CD4-positive, alpha-beta T cell (primary cell): ENCODE results near the gene P3R3URF. TPM values are rescaled to one million over a fixed set of nuclear protein-coding genes. Genes with fewer than 3 reads are reported as not detected.

Source experiments
- ATAC-seq: fragments of 200-7000 bp; cut with Tn5 transposase; one replicate; pipeline ENCODE4 v1.10.0; 2022; ENCODE audit warnings: mild to moderate bottlenecking; ENCODE audit not compliant: poor library complexity
- CTCF ChIA-PET: fragments of 350-600 bp; sonication (Branson Sonifier 250); formaldehyde crosslinking; loops from one replicate; lab custom pipeline; 2021; ENCODE audit warnings: antibody characterized with exemption, inconsistent platforms; lab: Charles Lee
- POLR2A ChIA-PET: fragments of 350-600 bp; sonication (Branson Sonifier 250); formaldehyde crosslinking; loops from one replicate; lab custom pipeline; 2021; ENCODE audit warnings: antibody characterized with exemption, inconsistent platforms; lab: Charles Lee
- DNase-seq, 14 experiments: peaks; one replicate each; pipeline ENCODE4 v3.0.0-alpha.2; 2013 to 2020; ENCODE audit warnings: mixed read lengths in 2 of 14
- H3K27ac ChIP-seq, 2 donors: one replicate each; pipeline versions ENCODE4 v1.5.1 to v1.7.0; 2013; ENCODE audit warnings: low read length in 2 of 2, low read depth in 1 of 2, mild to moderate bottlenecking in 1 of 2
- H3K27me3 ChIP-seq, 2 experiments: 1 replicate in 1 of 2; 2 replicates in 1 of 2; pipeline versions ENCODE4 v1.6.1 to v1.7.0; 2013; ENCODE audit warnings: low read length in 2 of 2, control low read depth in 1 of 2, mild to moderate bottlenecking in 1 of 2, moderate library complexity in 1 of 2; ENCODE audit not compliant: insufficient read depth in 2 of 2, control insufficient read depth in 1 of 2
- H3K36me3 ChIP-seq: one replicate; pipeline ENCODE4 v1.6.1; 2013; ENCODE audit warnings: low read length, control low read depth; ENCODE audit not compliant: insufficient read depth
- H3K4me1 ChIP-seq: one replicate; pipeline ENCODE4 v1.6.1; 2013; ENCODE audit warnings: low read length, control low read depth; ENCODE audit not compliant: insufficient read depth
- H3K4me3 ChIP-seq: one replicate; pipeline ENCODE4 v1.5.1; 2013; ENCODE audit warnings: mild to moderate bottlenecking, low read length, moderate library complexity
- H3K9me3 ChIP-seq, 2 experiments: 1 replicate in 1 of 2; 2 replicates in 1 of 2; pipeline versions ENCODE4 v1.6.1 to v1.7.0; 2013; ENCODE audit warnings: low read length in 2 of 2, mild to moderate bottlenecking in 2 of 2, control low read depth in 1 of 2, moderate library complexity in 1 of 2; ENCODE audit not compliant: control insufficient read depth in 1 of 2, insufficient read depth in 1 of 2
- H3K27ac Mint-ChIP-seq: one replicate; pipeline ENCODE4 v1.8.0; 2020; ENCODE audit warnings: mixed read lengths
- H3K27me3 Mint-ChIP-seq: one replicate; pipeline ENCODE4 v1.8.0; 2021; ENCODE audit warnings: mixed read lengths
- H3K36me3 Mint-ChIP-seq: one replicate; pipeline ENCODE4 v1.8.0; 2021; ENCODE audit warnings: low read depth, mixed read lengths
- H3K4me1 Mint-ChIP-seq: one replicate; pipeline ENCODE4 v1.8.0; 2021; ENCODE audit warnings: low read depth, mixed read lengths
- H3K4me3 Mint-ChIP-seq: one replicate; pipeline ENCODE4 v1.8.0; 2020; ENCODE audit warnings: mild to moderate bottlenecking, mixed read lengths
- H3K9me3 Mint-ChIP-seq: one replicate; pipeline ENCODE4 v1.8.0; 2020; ENCODE audit warnings: mixed read lengths
- intact Hi-C, 2 experiments: fragments of 100-400 bp; cut with DNase I in 1 of 2; cut with micrococcal nuclease in 1 of 2; formaldehyde crosslinking; loops; one replicate each; pipeline versions ENCODE4 v1.15.1 to v1.9.0; 2023 to 2025; cut with DNase I, micrococcal nuclease
- total RNA-seq, 174 experiments: library from RNA in 2 of 174; stranded (reverse) in 2 of 174; gene quantifications; one replicate each; pipeline ENCODE4 v1.2.3 and lab custom pipeline; 2021 to 2026
- TF ChIP-seq, protein P1 (sequence below): fragments of 200-600 bp; IDR thresholded peaks from one replicate; pipeline ENCODE4 v1.8.0; 2022; ENCODE audit warnings: antibody characterized with exemption, mild to moderate bottlenecking

P3R3URF gene
- total RNA-seq, 2 experiments from 2014 or later, result not detected

DNA sequence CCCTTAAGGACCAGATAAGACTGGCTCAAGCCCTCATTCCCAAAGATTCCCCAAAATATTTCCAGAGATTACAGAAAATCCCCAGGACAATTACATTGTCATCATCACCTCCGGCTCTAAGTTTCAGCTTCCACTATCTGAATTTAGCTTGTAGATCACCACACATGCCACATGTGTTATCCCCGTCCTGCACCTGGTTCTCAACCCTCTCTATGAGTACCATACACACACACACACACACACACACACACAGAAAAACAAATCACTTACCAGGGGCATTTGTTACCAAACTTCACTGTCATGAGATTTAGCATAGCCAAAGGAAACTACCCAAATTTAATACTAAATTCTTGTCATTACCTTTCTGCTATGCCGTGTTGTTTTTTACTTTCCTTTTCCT lies 16.8 kb downstream of the P3R3URF start:
- POLR2A ChIA-PET, result no interaction called here
- Mint-ChIP-seq H3K27ac (no peak overlapping the region), H3K9me3 (no peaks in the 10 kb centered on the region), H3K4me3 (no peak overlapping the region), H3K27me3 (no peaks in the 10 kb centered on the region), H3K4me1 (no peaks in the 10 kb centered on the region), H3K36me3 (no peaks in the 10 kb centered on the region)
- ATAC-seq (no peak), DNase-seq (no peak)
- Histone ChIP-seq H3K27me3 (peaks cover 0 to 7% of the 10 kb centered on the region in 2 experiments), H3K4me3 (no peak overlapping the region), H3K9me3 (no peaks in the 10 kb centered on the region), H3K27ac (no peak overlapping the region), H3K36me3 (no peaks in the 10 kb centered on the region), H3K4me1 (no peaks in the 10 kb centered on the region)
- intact Hi-C loops, result no loop called here
- CTCF ChIA-PET, result no interaction called here
- TF ChIP-seq, protein P1, sequence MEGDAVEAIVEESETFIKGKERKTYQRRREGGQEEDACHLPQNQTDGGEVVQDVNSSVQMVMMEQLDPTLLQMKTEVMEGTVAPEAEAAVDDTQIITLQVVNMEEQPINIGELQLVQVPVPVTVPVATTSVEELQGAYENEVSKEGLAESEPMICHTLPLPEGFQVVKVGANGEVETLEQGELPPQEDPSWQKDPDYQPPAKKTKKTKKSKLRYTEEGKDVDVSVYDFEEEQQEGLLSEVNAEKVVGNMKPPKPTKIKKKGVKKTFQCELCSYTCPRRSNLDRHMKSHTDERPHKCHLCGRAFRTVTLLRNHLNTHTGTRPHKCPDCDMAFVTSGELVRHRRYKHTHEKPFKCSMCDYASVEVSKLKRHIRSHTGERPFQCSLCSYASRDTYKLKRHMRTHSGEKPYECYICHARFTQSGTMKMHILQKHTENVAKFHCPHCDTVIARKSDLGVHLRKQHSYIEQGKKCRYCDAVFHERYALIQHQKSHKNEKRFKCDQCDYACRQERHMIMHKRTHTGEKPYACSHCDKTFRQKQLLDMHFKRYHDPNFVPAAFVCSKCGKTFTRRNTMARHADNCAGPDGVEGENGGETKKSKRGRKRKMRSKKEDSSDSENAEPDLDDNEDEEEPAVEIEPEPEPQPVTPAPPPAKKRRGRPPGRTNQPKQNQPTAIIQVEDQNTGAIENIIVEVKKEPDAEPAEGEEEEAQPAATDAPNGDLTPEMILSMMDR, result no peak

GRCh38 chr1:46158312-46159281 lies 17.7 kb downstream of the P3R3URF start:
- H3K27me3 Mint-ChIP-seq, result no peaks in the 10 kb centered on the region
- Histone ChIP-seq H3K36me3 (no peaks in the 10 kb centered on the region), H3K27me3 (peaks cover 0 to 7% of the 10 kb centered on the region in 2 experiments), H3K9me3 (no peaks in the 10 kb centered on the region), H3K4me3 (no peak overlapping the region), H3K4me1 (no peaks in the 10 kb centered on the region), H3K27ac (no peak overlapping the region)
- intact Hi-C loops, result no loop called here
- TF ChIP-seq, protein P1, result no peak
- H3K4me3 Mint-ChIP-seq, result no peak overlapping the region
- H3K4me1 Mint-ChIP-seq, result no peaks in the 10 kb centered on the region
- ATAC-seq (no peak), DNase-seq (no peak)
- no peak overlapping the region for H3K27ac Mint-ChIP-seq
- no peaks in the 10 kb centered on the region for H3K36me3 Mint-ChIP-seq
- ChIA-PET POLR2A (interaction anchor here (1.1 kb wide), 1 partner anchor 9 kb away, joined by 4 read pairs; no protein-coding TSS in a partner anchor), CTCF (no interaction called here)
- no peaks in the 10 kb centered on the region for H3K9me3 Mint-ChIP-seq

DNA sequence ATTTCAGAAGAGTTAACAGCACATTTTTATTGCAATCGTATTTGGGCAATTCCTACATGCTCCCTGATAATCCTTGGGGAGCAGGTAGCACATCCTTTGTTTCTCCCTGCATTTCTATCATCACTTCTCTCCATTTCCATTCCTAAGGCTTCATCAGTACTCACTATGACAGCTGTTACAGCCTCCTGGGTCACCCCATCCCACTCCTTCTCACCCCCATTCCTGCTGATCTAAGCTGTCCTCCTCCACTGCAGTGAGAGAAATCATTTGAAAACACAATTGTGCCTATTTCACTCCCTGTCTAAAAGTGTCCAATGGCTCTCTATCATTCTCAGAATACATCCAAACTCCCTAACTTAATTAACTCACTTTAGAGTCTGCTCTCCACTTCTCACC lies 18.4 kb downstream of the P3R3URF start:
- Mint-ChIP-seq H3K36me3 (no peaks in the 10 kb centered on the region), H3K4me1 (no peaks in the 10 kb centered on the region), H3K27ac (no peak overlapping the region), H3K9me3 (no peaks in the 10 kb centered on the region), H3K27me3 (no peaks in the 10 kb centered on the region), H3K4me3 (no peak overlapping the region)
- peaks cover 0 to 7% of the 10 kb centered on the region in 2 experiments for H3K27me3 ChIP-seq
- no peaks in the 10 kb centered on the region for H3K9me3 ChIP-seq
- intact Hi-C loops, result no loop called here
- CTCF ChIA-PET, result no interaction called here
- no peak for DNase-seq
- ATAC-seq, result no peak
- TF ChIP-seq, protein P1, result no peak
- H3K4me3 ChIP-seq, result no peak overlapping the region
- no peak overlapping the region for H3K27ac ChIP-seq
- H3K36me3 ChIP-seq, result no peaks in the 10 kb centered on the region
- no peaks in the 10 kb centered on the region for H3K4me1 ChIP-seq
- POLR2A ChIA-PET, result interaction anchor here (1.1 kb wide), 1 partner anchor 9 kb away, joined by 4 read pairs; no protein-coding TSS in a partner anchor
